Neural progenitor cell (in vitro differentiated cells): Measurements from ENCODE around the gene GLTP. TPM values are rescaled to one million over a fixed set of nuclear protein-coding genes. Genes with fewer than 3 reads are reported as not detected.

Experiments used
- DNase-seq: peaks from one replicate; pipeline ENCODE4 v3.0.0-alpha.2; 2016; ENCODE audit warnings: low spot score
- H2AFZ ChIP-seq: fragments of 200-600 bp; sonication (generic); replicated peaks from 2 replicates; pipeline ENCODE4 v1.6.1; 2016; ENCODE audit warnings: antibody characterized with exemption
- H3F3A ChIP-seq: fragments of 200-600 bp; sonication (generic); 2 replicates; pipeline ENCODE4 v1.6.1; 2016; ENCODE audit warnings: antibody characterized with exemption, low read depth
- H3K27ac ChIP-seq: fragments of 200-600 bp; sonication (generic); 2 replicates; pipeline ENCODE4 v1.5.1; 2016; ENCODE audit warnings: mild to moderate bottlenecking
- H3K27me3 ChIP-seq: fragments of 200-600 bp; sonication (generic); 2 replicates; pipeline ENCODE4 v1.6.1; 2016; ENCODE audit warnings: mild to moderate bottlenecking, moderate library complexity
- H3K36me3 ChIP-seq: fragments of 200-600 bp; sonication (generic); 2 replicates; pipeline ENCODE4 v1.5.1; 2016
- H3K4me1 ChIP-seq: fragments of 200-600 bp; sonication (generic); 2 replicates; pipeline ENCODE4 v1.6.1; 2016; ENCODE audit warnings: mixed run types
- H3K4me2 ChIP-seq: fragments of 200-600 bp; sonication (generic); 2 replicates; pipeline ENCODE4 v1.6.1; 2016
- H3K4me3 ChIP-seq: fragments of 200-600 bp; sonication (generic); 2 replicates; pipeline ENCODE4 v1.5.1; 2016
- H3K79me2 ChIP-seq: fragments of 200-600 bp; sonication (generic); 2 replicates; pipeline ENCODE4 v1.6.1; 2016; ENCODE audit warnings: low read depth
- H3K9ac ChIP-seq: fragments of 200-600 bp; sonication (generic); 2 replicates; pipeline ENCODE4 v1.6.1; 2016
- H3K9me3 ChIP-seq: fragments of 200-600 bp; sonication (generic); 2 replicates; pipeline ENCODE4 v1.5.1; 2016; ENCODE audit warnings: low read depth
- H4K20me1 ChIP-seq: fragments of 200-600 bp; sonication (generic); 2 replicates; pipeline ENCODE4 v1.6.1; 2016; ENCODE audit warnings: low read depth
- H3K27ac Mint-ChIP-seq: 3 replicates; pipeline ENCODE4 v1.8.0; 2021; ENCODE audit warnings: mixed read lengths
- H3K27me3 Mint-ChIP-seq: 2 replicates; pipeline ENCODE4 v1.8.0; 2022; ENCODE audit warnings: low read depth, mild to moderate bottlenecking, inconsistent platforms, moderate library complexity, mixed read lengths; ENCODE audit not compliant: insufficient read depth
- H3K36me3 Mint-ChIP-seq: 3 replicates; pipeline ENCODE4 v1.8.0; 2021; ENCODE audit warnings: mixed read lengths
- H3K4me1 Mint-ChIP-seq: 3 replicates; pipeline ENCODE4 v1.8.0; 2021; ENCODE audit warnings: mixed read lengths
- H3K4me3 Mint-ChIP-seq: 3 replicates; pipeline ENCODE4 v1.8.0; 2021; ENCODE audit warnings: mild to moderate bottlenecking, moderate library complexity, mixed read lengths
- H3K9me3 Mint-ChIP-seq: 3 replicates; pipeline ENCODE4 v1.8.0; 2020; ENCODE audit warnings: mixed read lengths
- CTCF ChIP-seq: fragments of 200-600 bp; sonication (generic); IDR thresholded peaks from 2 replicates; pipeline ENCODE4 v1.5.1; 2017; ENCODE audit warnings: antibody characterized with exemption, mild to moderate bottlenecking
- EZH2 ChIP-seq: fragments of 200-600 bp; sonication (generic); IDR thresholded peaks from 2 replicates; pipeline ENCODE4 v1.6.1; 2017; ENCODE audit warnings: antibody characterized with exemption, mild to moderate bottlenecking, moderate library complexity
- EZH2phosphoT487 ChIP-seq: fragments of 200-600 bp; sonication (generic); IDR thresholded peaks from 2 replicates; pipeline ENCODE4 v1.6.1; 2017; ENCODE audit warnings: antibody characterized with exemption
- total RNA-seq: library from RNA; depleted of rRNA; stranded (reverse); fragments of >200 nt; gene quantifications from 2 replicates; pipeline ENCODE4 v1.2.3, GENCODE V29; 2015; ENCODE audit warnings: low replicate concordance

GLTP gene
- total RNA-seq, 1 donor from 2014 or later: 24.0 TPM

- Histone ChIP-seq H3K4me2 (no peak overlapping the region), H2AFZ (no peak overlapping the region), H3K4me3 (no peak overlapping the region), H3K79me2 (peaks cover 21% of the 10 kb centered on the region), H3K27me3 (no peaks in the 10 kb centered on the region), H3K27ac (no peak overlapping the region), H3K9ac (no peak overlapping the region), H3K4me1 (peaks cover 11% of the 10 kb centered on the region), H3K36me3 (no peaks in the 10 kb centered on the region), H3F3A (peaks cover 22% of the 10 kb centered on the region), H3K9me3 (no peaks in the 10 kb centered on the region), H4K20me1 (peaks cover 3% of the 10 kb centered on the region)
- peaks cover 2% of the 10 kb centered on the region for H3K27me3 Mint-ChIP-seq
- peaks cover 20% of the 10 kb centered on the region for H3K36me3 Mint-ChIP-seq
- no peaks in the 10 kb centered on the region for H3K9me3 Mint-ChIP-seq
- TF ChIP-seq CTCF (no peak), EZH2phosphoT487 (no peak), EZH2 (no peak)
- no peak for DNase-seq
- peaks cover 9% of the 10 kb centered on the region for H3K4me1 Mint-ChIP-seq
- no peak overlapping the region for H3K4me3 Mint-ChIP-seq
- H3K27ac Mint-ChIP-seq: no peak overlapping the region
Observed at GRCh38 chr12:109905301-109905700, 25.0 kb upstream of the GLTP start.

- peak; percentile 37 for DNase-seq
- H3K4me3 ChIP-seq: no peak overlapping the region
- H3K27ac Mint-ChIP-seq: no peak overlapping the region
Observed at GRCh38 chr12:109902891-109903418, 22.6 kb upstream of the GLTP start.

GRCh38 chr12:109900752-109901580 is 20.6 kb upstream of the GLTP start:
- TF ChIP-seq EZH2 (no peak), EZH2phosphoT487 (no peak), CTCF (no peak)
- Histone ChIP-seq H3K36me3 (no peaks in the 10 kb centered on the region), H3K79me2 (peaks cover 21% of the 10 kb centered on the region), H3K4me2 (peak overlapping the region; percentile 99), H4K20me1 (peaks cover 3% of the 10 kb centered on the region), H3K27me3 (peaks cover 10% of the 10 kb centered on the region), H3K4me1 (peaks cover 11% of the 10 kb centered on the region), H3K9ac (peak overlapping the region; percentile 58), H3K4me3 (peak overlapping the region; percentile 79), H3F3A (peaks cover 36% of the 10 kb centered on the region), H3K9me3 (no peaks in the 10 kb centered on the region), H2AFZ (peak overlapping the region; percentile 98), H3K27ac (no peak overlapping the region)
- peak overlapping the region; percentile 92 for H3K27ac Mint-ChIP-seq
- peak; percentile 51 for DNase-seq
- H3K27me3 Mint-ChIP-seq: peaks cover 2% of the 10 kb centered on the region
- H3K9me3 Mint-ChIP-seq: no peaks in the 10 kb centered on the region
- H3K4me1 Mint-ChIP-seq: peaks cover 16% of the 10 kb centered on the region
- peak overlapping the region; percentile 96 for H3K4me3 Mint-ChIP-seq
- H3K36me3 Mint-ChIP-seq: peaks cover 12% of the 10 kb centered on the region

More at GRCh38 chr12:109902891-109903418, 22.6 kb upstream of the GLTP start:
- Mint-ChIP-seq H3K27me3 (peaks cover 2% of the 10 kb centered on the region), H3K4me1 (peaks cover 16% of the 10 kb centered on the region), H3K4me3 (no peak overlapping the region), H3K9me3 (no peaks in the 10 kb centered on the region), H3K36me3 (peaks cover 12% of the 10 kb centered on the region)
- Histone ChIP-seq H3K9me3 (no peaks in the 10 kb centered on the region), H3K79me2 (peaks cover 21% of the 10 kb centered on the region), H3K4me1 (peaks cover 11% of the 10 kb centered on the region), H3K27ac (no peak overlapping the region), H2AFZ (no peak overlapping the region), H3K9ac (no peak overlapping the region), H3K36me3 (no peaks in the 10 kb centered on the region), H3F3A (peaks cover 36% of the 10 kb centered on the region), H4K20me1 (peaks cover 3% of the 10 kb centered on the region), H3K27me3 (peaks cover 10% of the 10 kb centered on the region), H3K4me2 (no peak overlapping the region)
- no peak for TF ChIP-seq EZH2phosphoT487
